GM12878 (cell line): ENCODE measurements around the gene UBASH3B. TPM values are rescaled to one million over a fixed set of nuclear protein-coding genes. Genes with fewer than 3 reads are reported as not detected.

Source experiments
- ATAC-seq: fragments of 200-7000 bp; cut with Tn5 transposase; 3 replicates; pipeline ENCODE4 v1.9.1; 2020; ENCODE audit warnings: mild to moderate bottlenecking, moderate library complexity
- BruUV-seq: library from RNA; stranded (reverse); fragments of 400-500 nt; replicated peaks from 2 replicates; lab custom pipeline; 2021; lab: Mats Ljungman, UMichigan
- CTCF ChIA-PET: fragments of 300-600 bp; sonication (Branson Sonifier 250); formaldehyde crosslinking; extraction: SDS; loops from one replicate; lab custom pipeline; 2021; ENCODE audit warnings: inconsistent platforms; lab: Yijun Ruan, JAX
- POLR2A ChIA-PET: fragments of 350-600 bp; formaldehyde crosslinking; extraction: SDS; loops from one replicate; lab custom pipeline; 2021; ENCODE audit warnings: inconsistent platforms; lab: Charles Lee
- RAD21 ChIA-PET: fragments of 300-600 bp; sonication (Branson Sonifier 250); formaldehyde crosslinking; loops from one replicate; lab custom pipeline; 2023; ENCODE audit warnings: antibody characterized with exemption; ENCODE audit not compliant: unreplicated experiment; lab: Charles Lee
- SMC1A ChIA-PET: fragments of 300-600 bp; sonication (Branson Sonifier 250); formaldehyde crosslinking; loops from one replicate; lab custom pipeline; 2023; ENCODE audit not compliant: unreplicated experiment, uncharacterized antibody; lab: Charles Lee
- DNase-seq: peaks from one replicate; pipeline ENCODE4 v3.0.0-alpha.2; 2011; ENCODE audit warnings: low read depth, low spot score
- FAIRE-seq: peaks from 3 replicates; lab custom pipeline; 2011; peaks lifted over from hg19 to GRCh38; lab: Jason Lieb, UNC
- H2AFZ ChIP-seq: 2 replicates; pipeline ENCODE4 v1.6.0; 2011; ENCODE audit warnings: low read depth, low read length, control low read depth; ENCODE audit not compliant: control insufficient read depth
- H3K27ac ChIP-seq: 2 replicates; pipeline ENCODE4 v1.5.1; 2011; ENCODE audit warnings: control low read depth; ENCODE audit not compliant: control insufficient read depth, insufficient read depth
- H3K27me3 ChIP-seq, 2 experiments: replicated peaks in 1 of 2; 2 replicates each; pipeline versions ENCODE4 v1.6.0 to v1.6.1; 2011; ENCODE audit warnings: low read length in 1 of 2; ENCODE audit not compliant: control insufficient read depth in 2 of 2, insufficient read depth in 2 of 2
- H3K36me3 ChIP-seq, 2 experiments: 2 replicates each; pipeline ENCODE4 v1.5.1; 2011; ENCODE audit warnings: low read length in 1 of 2; ENCODE audit not compliant: control insufficient read depth in 2 of 2, insufficient read depth in 2 of 2
- H3K4me1 ChIP-seq: 2 replicates; pipeline ENCODE4 v1.6.1; 2011; ENCODE audit warnings: mild to moderate bottlenecking, low read length, moderate library complexity, mixed read lengths; ENCODE audit not compliant: control insufficient read depth, insufficient read depth
- H3K4me2 ChIP-seq: 2 replicates; pipeline ENCODE4 v1.6.0; 2011; ENCODE audit warnings: control low read depth; ENCODE audit not compliant: control insufficient read depth, insufficient read depth
- H3K4me3 ChIP-seq: fragments of 200-600 bp; sonication (generic); 2 replicates; pipeline ENCODE4 v1.5.1; 2016
- H3K79me2 ChIP-seq: 2 replicates; pipeline ENCODE4 v1.6.0; 2011; ENCODE audit warnings: low read length; ENCODE audit not compliant: control insufficient read depth, insufficient read depth
- H3K9ac ChIP-seq: 2 replicates; pipeline ENCODE4 v1.8.0; 2011; ENCODE audit warnings: low read length, control low read depth, mixed read lengths; ENCODE audit not compliant: control insufficient read depth, insufficient read depth
- H3K9me3 ChIP-seq: replicated peaks from 3 replicates; pipeline ENCODE4 v1.5.1; 2011; ENCODE audit warnings: mild to moderate bottlenecking, low read length; ENCODE audit not compliant: control insufficient read depth, insufficient read depth
- H4K20me1 ChIP-seq: 2 replicates; pipeline ENCODE4 v1.6.0; 2011; ENCODE audit not compliant: control insufficient read depth, insufficient read depth
- ATF7 ChIP-seq: fragments of 450-650 bp; IDR thresholded peaks from 2 replicates; pipeline ENCODE4 v1.6.1; 2016; ENCODE audit warnings: low read depth, mild to moderate bottlenecking
- CBX5 ChIP-seq: sonication (generic); IDR thresholded peaks from 2 replicates; pipeline ENCODE4 v1.6.1; 2016; ENCODE audit warnings: low read depth, moderate library complexity, mild to moderate bottlenecking, inconsistent platforms
- CEBPB ChIP-seq, 2 experiments: fragments of 150-350 bp in 1 of 2; IDR thresholded peaks; 2 replicates each; pipeline ENCODE4 v1.6.1; 2012 to 2014; ENCODE audit warnings: low read depth in 2 of 2, low read length in 2 of 2, borderline replicate concordance in 1 of 2, inconsistent platforms in 1 of 2
- FOXM1 ChIP-seq: IDR thresholded peaks from 2 replicates; pipeline ENCODE4 v1.6.1; 2012; ENCODE audit warnings: low read depth, mild to moderate bottlenecking, inconsistent platforms, low read length, moderate library complexity
- RAD51 ChIP-seq: fragments of 450-650 bp; IDR thresholded peaks from 2 replicates; pipeline ENCODE4 v1.6.1; 2016; ENCODE audit warnings: moderate library complexity, mild to moderate bottlenecking, inconsistent platforms
- RUNX3 ChIP-seq: IDR thresholded peaks from 2 replicates; pipeline ENCODE4 v1.6.1; 2012; ENCODE audit warnings: low read length, inconsistent platforms
- SMAD5 ChIP-seq: IDR thresholded peaks from 2 replicates; pipeline ENCODE4 v1.6.1; 2016; ENCODE audit warnings: antibody characterized with exemption, low read depth
- WGBS: methylation state at CpG from one replicate; pipeline ENCODE4 v1.1.6; 2016; ENCODE audit warnings: low lambda C conversion rate; ENCODE audit not compliant: insufficient replicate concordance, insufficient coverage; ENCODE audit errors: missing lambda C conversion rate; 5-methylcytosine and 5-hydroxymethylcytosine counted together
- in situ Hi-C: fragments of 300-500 bp; cut with MboI; formaldehyde crosslinking; loops from 9 replicates; pipeline ENCODE4 v1.14.3; 2018; ENCODE audit warnings: mixed read lengths
- intact Hi-C: fragments of 100-400 bp; cut with micrococcal nuclease; formaldehyde crosslinking; loops from one replicate; pipeline ENCODE4 v1.14.2; 2022; ENCODE audit not compliant: unreplicated experiment
- polyA plus RNA-seq, 11 experiments: library from polyadenylated mRNA; depleted of rRNA in 4 of 11; unstranded in 6 of 11; stranded (reverse) in 5 of 11; fragments of >200 nt; fragmentation: Nextera tagmentation in 4 of 11; fragmentation: Illumina TruSeq in 1 of 11; extraction: Ambion mirVana in 4 of 11; extraction: Trizol in 1 of 11; gene quantifications; 1 replicate in 1 of 11; 2 replicates in 10 of 11; pipeline versions ENCODE4 v1.2.1 to v1.2.3, GENCODE V29; 2011 to 2016; ENCODE audit warnings: inconsistent platforms in 2 of 11, missing spikeins in 2 of 11, low read depth in 1 of 11
- total RNA-seq, 4 experiments: library from RNA; depleted of rRNA in 3 of 4; stranded (reverse); fragments of >200 nt in 3 of 4; fragmentation: Illumina TruSeq in 1 of 4; extraction: Trizol in 1 of 4; gene quantifications; 2 replicates each; pipeline versions ENCODE4 v1.2.1 to v1.2.3, GENCODE V29; 2013 to 2021

UBASH3B gene
- total and polyA plus RNA-seq, 10 of the 15 experiments (the other 5 are each of a cell fraction or from before 2014, with no cell fraction given) = 0.18 to 3.3 (median 0.57) TPM

DNA sequence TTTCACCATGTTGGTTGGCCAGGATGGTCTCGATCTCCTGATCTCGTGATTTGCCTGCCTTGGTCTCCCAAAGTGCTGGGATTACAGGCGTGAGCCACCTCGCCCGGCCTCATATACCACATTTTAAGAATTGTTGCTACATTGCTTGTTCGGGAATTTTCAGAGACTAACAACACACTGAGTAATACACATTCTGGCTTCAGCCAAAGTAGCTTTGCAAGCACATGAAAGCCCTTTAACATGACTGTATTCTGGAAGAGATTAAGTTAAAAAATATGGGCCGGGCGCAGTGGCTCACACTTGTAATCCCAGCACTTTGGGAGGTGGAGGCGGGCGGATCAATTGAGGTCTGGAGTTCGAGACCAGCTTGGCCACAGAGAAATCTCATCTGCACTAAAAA, 197.7 kb downstream of the UBASH3B start:
- no peaks in the 10 kb centered on the region for H3K9me3 ChIP-seq
- ChIA-PET CTCF (interaction anchor here (0.8 to 31.9 kb wide), 29 partner anchors 9 to 638 kb away, joined by 3 to 869 read pairs (median 27); partner anchors contain the start of genes CRTAM and HSPA8), RAD21 (interaction anchor here (0.7 to 11.7 kb wide), 30 partner anchors 8 to 273 kb away, joined by 3 to 293 read pairs (median 8); partner anchors contain the start of genes CRTAM and HSPA8), SMC1A (interaction anchor here (1.0 to 21.9 kb wide), 32 partner anchors 11 to 274 kb away, joined by 3 to 485 read pairs (median 10); partner anchors contain the start of gene CRTAM), POLR2A (interaction anchor here (0.6 to 4.5 kb wide), 9 partner anchors 9 to 200 kb away, joined by 3 to 34 read pairs (median 8); no protein-coding TSS in a partner anchor)
- no peak overlapping the region for H3K4me2 ChIP-seq
- H3K27ac ChIP-seq = no peak overlapping the region
- H3K4me1 ChIP-seq = peaks cover 24% of the 10 kb centered on the region
- H3K9ac ChIP-seq = no peak overlapping the region
- in situ Hi-C loops = loop anchor here (5.0 kb wide), 1 partner anchor 56 kb away; no protein-coding TSS in a partner anchor
- no peaks in the 10 kb centered on the region for H3K27me3 ChIP-seq
- FAIRE-seq = no peak
- no peaks in the 10 kb centered on the region for H4K20me1 ChIP-seq
- WGBS = 91% methylated on average over 11 of the region's 11 CpGs
- no peak overlapping the region for H3K4me3 ChIP-seq
- DNase-seq = no peak
- no peak overlapping the region for H2AFZ ChIP-seq
- TF ChIP-seq SMAD5 (no peak), CBX5 (no peak), ATF7 (no peak), FOXM1 (no peak), RUNX3 (no peak), RAD51 (no peak), CEBPB (IDR thresholded peaks at IDR 0.05; ENCODE audit: borderline replicate concordance in 1 of 2, low read depth in 2 of 2, low read length in 2 of 2) (no peak)
- no TSS peak for BruUV-seq
- H3K36me3 ChIP-seq = no peaks in the 10 kb centered on the region
- no peaks in the 10 kb centered on the region for H3K79me2 ChIP-seq
- ATAC-seq = no peak
- intact Hi-C loops = no loop called here
